Tibial artery (tissue), 4 donors: ENCODE measurements around the gene FNDC3B.

Source experiments
- DNase-seq, 2 donors: peaks; one replicate each; pipeline ENCODE4 v3.0.0-alpha.2; 2019
- H3K27ac ChIP-seq, 2 donors: fragments of 200-600 bp; sonication (generic) in 1 of 2; 1 replicate in 1 of 2; 2 replicates in 1 of 2; pipeline ENCODE4 v1.5.1; 2018 to 2019; ENCODE audit warnings: mild to moderate bottlenecking in 1 of 2
- H3K27me3 ChIP-seq, 2 donors: fragments of 200-600 bp; sonication (generic) in 1 of 2; one replicate each; pipeline versions ENCODE4 v1.5.1 to v1.6.0; 2016 to 2019
- H3K36me3 ChIP-seq, 3 donors: fragments of 200-600 bp; sonication (generic) in 2 of 3; one replicate each; pipeline ENCODE4 v1.5.1; 2016 to 2019; ENCODE audit warnings: mild to moderate bottlenecking in 2 of 3
- H3K4me1 ChIP-seq, 4 donors: fragments of 200-600 bp; sonication (generic) in 2 of 4; 1 replicate in 3 of 4; 2 replicates in 1 of 4; pipeline ENCODE4 v1.5.1; 2016 to 2019
- H3K4me3 ChIP-seq, 2 donors: fragments of 200-600 bp; sonication (generic) in 1 of 2; 1 replicate in 1 of 2; 2 replicates in 1 of 2; pipeline ENCODE4 v1.5.1; 2018 to 2019; ENCODE audit warnings: mild to moderate bottlenecking in 2 of 2
- H3K9me3 ChIP-seq, 3 donors: fragments of 200-600 bp; sonication (generic) in 1 of 3; one replicate each; pipeline ENCODE4 v1.5.1; 2016 to 2019
- CTCF ChIP-seq, 2 experiments: fragments of 200-600 bp in 1 of 2; fragments of 450-650 bp in 1 of 2; IDR thresholded peaks; one replicate each; pipeline ENCODE4 v1.5.1; 2017 to 2019; ENCODE audit warnings: antibody characterized with exemption in 2 of 2, mild to moderate bottlenecking in 1 of 2, moderate library complexity in 1 of 2
- intact Hi-C: fragments of 100-400 bp; cut with DNase I; formaldehyde crosslinking; loops from one replicate; pipeline ENCODE4 v1.15.0; 2023; ENCODE audit warnings: low total_unique reads

FNDC3B gene

DNA sequence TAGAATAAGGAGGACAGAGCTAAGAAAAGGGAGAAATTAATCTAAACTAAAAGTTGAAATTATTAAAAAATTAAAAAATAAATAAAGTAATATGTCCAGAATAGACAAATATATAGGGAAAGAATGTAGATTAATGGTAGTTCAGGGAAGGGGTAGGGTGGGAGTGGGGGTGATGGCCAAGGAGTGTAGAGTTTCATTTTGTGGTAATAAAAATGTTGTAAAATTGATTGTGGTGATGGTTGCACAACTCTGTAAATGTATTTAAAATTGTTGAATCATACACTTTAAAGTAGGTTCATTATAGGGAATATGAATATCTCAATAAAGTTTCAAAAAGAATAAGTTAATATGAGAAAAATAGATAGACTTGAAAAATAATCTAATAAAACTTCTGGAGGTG, 21.0 kb upstream of the FNDC3B start:
- no peak for DNase-seq
- H3K4me1 ChIP-seq, result no peaks in the 10 kb centered on the region
- H3K4me3 ChIP-seq, result no peak overlapping the region
- no peak overlapping the region for H3K27ac ChIP-seq
- H3K9me3 ChIP-seq, result no peaks in the 10 kb centered on the region
- no peaks in the 10 kb centered on the region for H3K27me3 ChIP-seq
- intact Hi-C loops, result no loop called here
- TF ChIP-seq CTCF (IDR thresholded peaks at IDR 0.05), result no peak
- H3K36me3 ChIP-seq, result no peaks in the 10 kb centered on the region

DNA sequence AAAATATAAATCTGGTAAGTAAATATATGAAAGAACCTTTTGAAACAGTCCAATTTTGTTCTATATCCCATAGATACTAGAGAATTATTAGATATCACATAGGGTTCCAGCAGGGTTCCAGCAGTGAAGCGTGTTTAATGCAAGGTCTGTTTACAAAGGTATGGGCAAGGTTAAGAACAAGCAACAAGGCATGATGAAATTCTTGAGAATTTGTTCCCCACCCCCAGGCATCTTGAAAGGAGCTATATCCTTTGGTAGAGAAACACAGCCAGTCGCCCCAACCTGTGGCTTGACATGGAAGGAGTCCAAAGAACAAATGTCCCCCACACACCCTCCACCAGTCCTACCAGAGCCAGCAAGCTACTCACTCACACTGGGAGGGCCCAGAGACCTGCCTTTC, 18.6 kb upstream of the FNDC3B start:
- Histone ChIP-seq H3K4me3 (no peak overlapping the region), H3K27ac (no peak overlapping the region), H3K36me3 (no peaks in the 10 kb centered on the region), H3K9me3 (no peaks in the 10 kb centered on the region), H3K4me1 (no peaks in the 10 kb centered on the region), H3K27me3 (no peaks in the 10 kb centered on the region)
- intact Hi-C loops, result no loop called here
- no peak for TF ChIP-seq CTCF (IDR thresholded peaks at IDR 0.05)
- DNase-seq, result no peak

DNA sequence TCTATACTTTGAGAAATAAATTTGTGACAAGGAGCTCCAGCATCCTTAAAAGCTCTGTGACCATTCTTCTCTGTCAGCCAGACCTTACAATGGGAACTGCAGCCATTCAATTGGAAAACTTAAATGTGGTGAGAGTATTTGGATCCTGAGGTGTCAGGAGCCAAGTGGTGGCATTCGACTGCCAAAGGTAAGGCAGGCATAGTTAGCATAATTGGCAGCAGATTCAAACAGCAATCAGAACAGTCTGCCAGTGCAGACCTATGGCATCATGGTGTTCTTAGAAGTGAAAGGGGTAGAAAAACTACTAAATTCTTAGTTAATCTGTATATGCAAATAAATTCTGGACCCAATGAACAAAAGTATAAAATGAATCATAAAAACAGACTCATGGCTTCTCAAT, 18.2 kb upstream of the FNDC3B start:
- Histone ChIP-seq H3K27ac (no peak overlapping the region), H3K4me3 (no peak overlapping the region), H3K36me3 (no peaks in the 10 kb centered on the region), H3K9me3 (no peaks in the 10 kb centered on the region), H3K4me1 (no peaks in the 10 kb centered on the region), H3K27me3 (no peaks in the 10 kb centered on the region)
- intact Hi-C loops, result no loop called here
- TF ChIP-seq CTCF (IDR thresholded peaks at IDR 0.05), result no peak
- no peak for DNase-seq

DNA sequence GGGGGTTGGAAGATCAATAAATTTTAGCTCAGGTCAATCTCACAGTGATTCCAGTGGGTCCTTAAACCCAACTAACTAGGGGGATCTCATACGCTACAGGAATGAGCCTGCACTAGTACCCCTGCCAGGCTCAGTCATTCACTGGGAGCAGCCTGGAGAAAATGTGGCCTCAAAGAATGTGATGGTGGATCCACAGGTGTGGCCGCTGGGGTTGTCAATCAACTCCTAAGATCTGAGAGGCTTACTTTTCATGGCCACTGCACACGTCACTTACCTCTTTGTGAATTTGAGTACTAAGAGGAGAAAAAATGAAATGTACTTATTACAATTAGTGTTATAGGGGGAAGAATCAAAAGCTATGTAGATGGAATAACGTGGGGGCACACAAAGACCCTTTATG, 17.5 kb upstream of the FNDC3B start:
- no peaks in the 10 kb centered on the region for H3K27me3 ChIP-seq
- H3K27ac ChIP-seq, result no peak overlapping the region
- H3K9me3 ChIP-seq, result no peaks in the 10 kb centered on the region
- H3K36me3 ChIP-seq, result no peaks in the 10 kb centered on the region
- no peak for TF ChIP-seq CTCF (IDR thresholded peaks at IDR 0.05)
- H3K4me1 ChIP-seq, result no peaks in the 10 kb centered on the region
- H3K4me3 ChIP-seq, result no peak overlapping the region
- no peak for DNase-seq
- intact Hi-C loops, result no loop called here

- no peaks in the 10 kb centered on the region for H3K4me1 ChIP-seq
- no peak for TF ChIP-seq CTCF (IDR thresholded peaks at IDR 0.05)
Measured at GRCh38 chr3:172023915-172024314, 15.5 kb upstream of the FNDC3B start.

GRCh38 chr3:172024679-172025078, 14.7 kb upstream of the FNDC3B start:
- no peak overlapping the region for H3K27ac ChIP-seq
- no peaks in the 10 kb centered on the region for H3K36me3 ChIP-seq
- no peak for DNase-seq
- H3K27me3 ChIP-seq, result no peaks in the 10 kb centered on the region
- H3K9me3 ChIP-seq, result no peaks in the 10 kb centered on the region
- TF ChIP-seq CTCF (IDR thresholded peaks at IDR 0.05), result no peak
- no peaks in the 10 kb centered on the region for H3K4me1 ChIP-seq
- intact Hi-C loops, result no loop called here
- H3K4me3 ChIP-seq, result no peak overlapping the region

More at GRCh38 chr3:172023915-172024314, 15.5 kb upstream of the FNDC3B start:
- Histone ChIP-seq H3K4me3 (no peak overlapping the region), H3K9me3 (no peaks in the 10 kb centered on the region), H3K27ac (no peak overlapping the region), H3K36me3 (no peaks in the 10 kb centered on the region), H3K27me3 (no peaks in the 10 kb centered on the region)
- DNase-seq, result no peak
- intact Hi-C loops, result no loop called here
